Measurements from ENCODE around the gene NLRC3. TPM values are rescaled to one million over a fixed set of nuclear protein-coding genes. Genes with fewer than 3 reads are reported as not detected.

NLRC3 gene
- total RNA-seq, 2 donors from 2014 or later = 2.5 to 3.7 TPM

DNA sequence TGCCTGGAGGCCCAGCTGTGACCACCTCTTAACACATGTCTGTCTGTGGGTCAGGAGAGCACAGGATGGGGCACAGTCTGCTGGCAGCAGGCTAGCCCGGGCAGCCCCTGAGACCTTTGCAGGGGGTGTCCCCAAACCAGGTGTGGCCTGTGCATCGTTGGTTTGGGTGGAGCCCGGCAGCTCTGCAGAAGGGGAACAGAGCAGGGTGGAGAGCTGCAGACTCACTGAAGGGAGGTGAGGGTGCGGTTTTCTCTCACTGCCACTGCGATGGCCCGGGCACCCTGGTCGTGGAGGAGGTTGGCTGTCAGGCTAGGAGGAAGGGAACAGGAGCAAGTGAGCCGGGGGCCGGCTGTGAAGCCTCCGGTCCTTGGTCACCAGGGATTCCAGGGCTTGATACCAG is 28.8 kb downstream of the NLRC3 start:
- TF ChIP-seq, protein P1, sequence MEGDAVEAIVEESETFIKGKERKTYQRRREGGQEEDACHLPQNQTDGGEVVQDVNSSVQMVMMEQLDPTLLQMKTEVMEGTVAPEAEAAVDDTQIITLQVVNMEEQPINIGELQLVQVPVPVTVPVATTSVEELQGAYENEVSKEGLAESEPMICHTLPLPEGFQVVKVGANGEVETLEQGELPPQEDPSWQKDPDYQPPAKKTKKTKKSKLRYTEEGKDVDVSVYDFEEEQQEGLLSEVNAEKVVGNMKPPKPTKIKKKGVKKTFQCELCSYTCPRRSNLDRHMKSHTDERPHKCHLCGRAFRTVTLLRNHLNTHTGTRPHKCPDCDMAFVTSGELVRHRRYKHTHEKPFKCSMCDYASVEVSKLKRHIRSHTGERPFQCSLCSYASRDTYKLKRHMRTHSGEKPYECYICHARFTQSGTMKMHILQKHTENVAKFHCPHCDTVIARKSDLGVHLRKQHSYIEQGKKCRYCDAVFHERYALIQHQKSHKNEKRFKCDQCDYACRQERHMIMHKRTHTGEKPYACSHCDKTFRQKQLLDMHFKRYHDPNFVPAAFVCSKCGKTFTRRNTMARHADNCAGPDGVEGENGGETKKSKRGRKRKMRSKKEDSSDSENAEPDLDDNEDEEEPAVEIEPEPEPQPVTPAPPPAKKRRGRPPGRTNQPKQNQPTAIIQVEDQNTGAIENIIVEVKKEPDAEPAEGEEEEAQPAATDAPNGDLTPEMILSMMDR (IDR thresholded peaks at IDR 0.05) = no peak
- H3K9me3 ChIP-seq = no peaks in the 10 kb centered on the region
- no peaks in the 10 kb centered on the region for H3K27me3 ChIP-seq (replicated peaks; ENCODE audit: insufficient read depth)
- no peak overlapping the region for H3K4me3 ChIP-seq
- no peaks in the 10 kb centered on the region for H3K36me3 ChIP-seq
- no peak overlapping the region for H3K27ac ChIP-seq
- H3K4me1 ChIP-seq (ENCODE audit: control insufficient read depth in 1 of 2, low read depth in 2 of 2) = peaks cover 0 to 4% of the 10 kb centered on the region in 2 donors
- DNase-seq (ENCODE audit: low spot score) = no peak
- ATAC-seq (ENCODE audit: insufficient number of reproducible peaks, low FRiP score, low read depth) = no peak

DNA sequence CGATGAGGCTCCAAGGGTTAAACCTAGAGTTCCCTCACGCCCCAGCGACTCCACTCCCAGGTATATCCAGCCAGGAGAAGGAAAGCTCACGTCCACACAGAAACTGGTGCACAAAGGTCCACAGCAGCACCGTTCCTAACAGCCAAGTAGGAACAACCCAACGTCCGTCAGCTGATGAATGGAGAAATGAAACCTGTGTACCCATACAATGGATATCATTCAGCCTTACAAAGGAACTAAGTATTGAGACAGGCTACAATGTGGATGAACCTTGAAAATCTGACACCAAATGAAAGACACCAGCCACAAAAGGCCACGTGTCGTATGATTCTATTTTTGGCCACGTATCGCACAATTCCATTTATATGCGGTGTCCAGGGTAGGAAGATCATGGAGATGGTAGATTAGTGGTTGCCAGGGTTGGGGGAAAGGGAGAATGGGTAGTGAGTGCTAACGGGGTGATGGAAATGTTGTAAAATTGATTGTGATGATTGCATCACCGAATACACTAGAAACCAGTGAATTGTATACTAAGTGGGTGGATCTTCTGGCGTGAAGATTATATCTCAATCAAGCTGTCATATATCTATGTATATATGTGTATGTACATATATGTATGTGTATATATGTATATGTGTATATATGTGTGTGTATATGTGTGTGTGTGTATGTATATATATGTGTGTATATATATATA is 30.1 kb downstream of the NLRC3 start:
- no peaks in the 10 kb centered on the region for H3K9me3 ChIP-seq
- no peak overlapping the region for H3K27ac ChIP-seq
- ATAC-seq (ENCODE audit: insufficient number of reproducible peaks, low FRiP score, low read depth) (no peak), DNase-seq (ENCODE audit: low spot score) (no peak)
- TF ChIP-seq, protein P1 (IDR thresholded peaks at IDR 0.05) = no peak
- H3K4me3 ChIP-seq = no peak overlapping the region
- no peaks in the 10 kb centered on the region for H3K27me3 ChIP-seq (replicated peaks; ENCODE audit: insufficient read depth)
- peaks cover 10 to 17% of the 10 kb centered on the region in 2 donors for H3K4me1 ChIP-seq (ENCODE audit: control insufficient read depth in 1 of 2, low read depth in 2 of 2)
- no peaks in the 10 kb centered on the region for H3K36me3 ChIP-seq

DNA sequence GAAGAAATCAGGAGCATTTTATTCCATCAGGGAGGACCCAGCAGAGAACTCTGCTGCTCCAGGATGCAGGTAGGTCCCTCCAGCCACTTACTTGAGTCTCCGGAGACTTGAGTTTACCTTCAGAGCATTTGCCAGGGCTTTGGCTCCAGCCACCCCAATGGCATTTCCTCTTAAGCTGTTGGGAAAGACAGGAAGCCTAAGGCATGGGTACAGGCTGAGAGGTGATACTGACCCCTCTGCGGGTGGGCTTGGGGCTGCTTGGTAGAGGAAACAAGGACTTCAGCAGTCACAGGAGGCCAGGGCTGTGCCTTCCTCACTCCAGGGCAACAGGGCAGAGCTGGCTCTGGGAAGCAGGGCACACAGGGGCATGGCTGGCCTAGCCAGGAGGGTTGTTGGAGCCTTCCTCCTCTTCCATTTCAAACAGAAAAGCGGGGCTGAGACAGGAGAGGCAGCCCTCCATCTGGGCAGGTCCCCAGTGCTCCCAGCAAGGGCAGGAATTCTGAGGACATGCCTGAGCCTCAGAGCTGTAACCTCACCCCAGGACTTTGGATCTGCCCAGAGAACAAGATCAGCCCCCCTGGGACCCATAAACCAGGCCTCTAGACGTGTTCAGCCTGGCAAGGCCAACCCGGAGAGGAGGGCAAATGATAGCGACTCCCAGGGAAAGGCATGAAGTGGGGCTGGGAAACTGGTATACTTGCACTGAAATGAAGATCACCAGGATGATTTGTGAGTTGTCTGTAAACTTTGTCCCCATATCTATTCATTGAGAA is 34.4 kb downstream of the NLRC3 start:
- DNase-seq (ENCODE audit: low spot score) = no peak
- H3K27me3 ChIP-seq (replicated peaks; ENCODE audit: insufficient read depth) = no peaks in the 10 kb centered on the region
- no peak overlapping the region for H3K4me3 ChIP-seq
- peak overlapping the region; percentile 74 to 86 for H3K27ac ChIP-seq
- no peaks in the 10 kb centered on the region for H3K36me3 ChIP-seq
- no peak for ATAC-seq (ENCODE audit: insufficient number of reproducible peaks, low FRiP score, low read depth)
- H3K9me3 ChIP-seq = no peaks in the 10 kb centered on the region
- TF ChIP-seq, protein P1 (IDR thresholded peaks at IDR 0.05) = no peak
- peaks cover 11 to 22% of the 10 kb centered on the region in 2 donors for H3K4me1 ChIP-seq (ENCODE audit: control insufficient read depth in 1 of 2, low read depth in 2 of 2)

DNA sequence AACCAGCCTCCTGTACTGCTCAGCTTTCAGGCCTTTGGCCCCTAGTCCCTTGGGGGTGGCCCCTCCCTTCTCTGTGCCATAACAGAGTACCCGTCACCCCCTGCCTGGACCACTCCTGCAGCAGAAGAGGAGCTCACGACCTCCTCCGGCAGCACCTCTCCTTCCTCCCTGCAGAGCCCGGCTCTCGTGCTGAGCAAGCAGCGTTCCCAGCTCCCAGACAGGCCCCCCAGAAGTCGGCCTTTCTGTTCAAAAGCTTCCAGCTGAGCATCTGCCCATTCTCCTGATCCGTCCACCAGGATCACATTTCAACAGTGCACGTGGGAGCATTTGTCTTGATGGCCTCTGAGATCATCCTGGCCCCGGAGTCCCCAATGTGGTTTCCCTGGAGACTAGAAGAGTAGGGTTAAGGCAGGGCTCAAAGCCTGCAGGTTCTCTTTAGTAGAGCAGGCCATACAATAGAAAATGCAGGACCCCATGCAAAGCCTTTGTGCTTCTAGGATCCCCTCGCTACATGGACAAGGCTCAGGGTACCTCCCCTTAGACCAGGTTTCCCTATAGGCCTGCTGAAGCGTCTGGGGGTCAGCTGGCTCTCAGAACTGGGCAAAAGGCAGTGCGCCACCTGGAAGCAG is 35.6 kb downstream of the NLRC3 start:
- Histone ChIP-seq H3K4me3 (no peak overlapping the region), H3K27ac (peak overlapping the region in 1 of 2 donors; percentile 86), H3K27me3 (replicated peaks; ENCODE audit: insufficient read depth) (no peaks in the 10 kb centered on the region), H3K9me3 (no peaks in the 10 kb centered on the region), H3K36me3 (no peaks in the 10 kb centered on the region), H3K4me1 (ENCODE audit: control insufficient read depth in 1 of 2, low read depth in 2 of 2) (peaks cover 18 to 28% of the 10 kb centered on the region in 2 donors)
- DNase-seq (ENCODE audit: low spot score) (no peak), ATAC-seq (ENCODE audit: insufficient number of reproducible peaks, low FRiP score, low read depth) (no peak)
- TF ChIP-seq, protein P1 (IDR thresholded peaks at IDR 0.05) = no peak

DNA sequence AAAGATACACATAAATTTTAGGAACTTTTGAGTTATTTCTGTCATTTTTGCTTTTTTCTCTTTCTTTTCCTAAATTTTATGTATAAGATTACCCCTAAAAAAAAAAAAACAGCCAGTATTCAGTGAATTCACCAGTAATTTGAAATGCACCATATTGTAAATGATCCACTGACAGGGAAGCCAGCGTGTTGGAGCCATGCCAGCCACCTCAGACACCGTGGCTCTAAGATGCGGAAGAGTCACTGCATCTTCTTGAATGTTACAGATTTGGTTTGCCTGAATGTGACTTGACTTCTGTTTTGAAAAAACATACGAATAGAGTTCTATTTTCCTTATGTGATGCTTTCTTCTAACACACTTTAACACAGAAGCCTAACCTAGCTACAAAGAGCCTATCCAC is 39.0 kb downstream of the NLRC3 start:
- no peaks in the 10 kb centered on the region for H3K9me3 ChIP-seq
- H3K4me1 ChIP-seq (ENCODE audit: control insufficient read depth in 1 of 2, low read depth in 2 of 2) = peaks cover 30 to 35% of the 10 kb centered on the region in 2 donors
- DNase-seq (ENCODE audit: low spot score) (no peak), ATAC-seq (ENCODE audit: insufficient number of reproducible peaks, low FRiP score, low read depth) (no peak)
- H3K4me3 ChIP-seq = no peak overlapping the region
- TF ChIP-seq, protein P1 (IDR thresholded peaks at IDR 0.05) = no peak
- peak overlapping the region; percentile 57 to 73 for H3K27ac ChIP-seq
- no peaks in the 10 kb centered on the region for H3K36me3 ChIP-seq
- no peaks in the 10 kb centered on the region for H3K27me3 ChIP-seq (replicated peaks; ENCODE audit: insufficient read depth)
